GM19397 (cell line): Measurements from ENCODE around the gene ODAD4.
"Not testable (repeated sequence)": the region's sequence is repeated elsewhere in the genome, so short reads cannot be mapped to it uniquely, and the experiment has no call there.

ENCODE experiments used
- ATAC-seq: cut with Tn5 transposase; IDR thresholded peaks from one replicate; pipeline ENCODE4 v1.9.1; 2021; ENCODE audit warnings: mild to moderate bottlenecking, moderate library complexity; ENCODE audit not compliant: unreplicated experiment

The ODAD4 gene

DNA sequence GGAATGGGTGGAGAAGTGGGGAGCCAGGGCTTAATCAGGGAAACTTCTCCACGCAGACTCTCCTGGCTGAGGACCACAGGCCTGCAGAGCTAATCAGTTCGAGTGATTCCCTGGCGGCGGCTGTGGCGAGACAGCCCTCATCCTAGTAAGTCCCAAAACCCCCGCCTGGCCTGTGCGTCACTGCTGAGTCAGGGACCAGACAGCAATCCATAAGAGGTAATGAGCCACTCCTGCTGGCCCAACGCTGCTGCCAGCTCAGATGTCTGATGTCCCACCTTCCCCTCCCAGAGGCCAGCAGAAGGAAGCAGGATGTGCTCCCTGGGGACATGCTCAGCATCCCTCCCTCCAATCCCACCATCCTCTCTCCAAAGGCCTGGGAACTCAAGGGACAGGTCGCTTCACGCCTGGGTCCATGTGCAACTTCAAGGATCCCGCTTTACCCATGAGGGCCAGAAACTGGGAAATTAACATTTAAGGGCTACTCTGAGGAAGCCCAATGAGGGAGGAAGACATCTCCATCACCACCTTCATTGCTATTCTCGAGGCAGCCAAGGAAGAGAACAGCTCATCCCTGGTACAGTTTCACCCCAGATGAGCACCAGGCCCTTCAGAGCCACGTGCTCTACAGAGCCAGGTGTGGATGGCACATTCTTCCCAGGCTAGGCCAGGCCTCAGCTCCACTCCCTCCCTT, 19.6 kb upstream of the ODAD4 start:
- ATAC-seq = no peak

DNA sequence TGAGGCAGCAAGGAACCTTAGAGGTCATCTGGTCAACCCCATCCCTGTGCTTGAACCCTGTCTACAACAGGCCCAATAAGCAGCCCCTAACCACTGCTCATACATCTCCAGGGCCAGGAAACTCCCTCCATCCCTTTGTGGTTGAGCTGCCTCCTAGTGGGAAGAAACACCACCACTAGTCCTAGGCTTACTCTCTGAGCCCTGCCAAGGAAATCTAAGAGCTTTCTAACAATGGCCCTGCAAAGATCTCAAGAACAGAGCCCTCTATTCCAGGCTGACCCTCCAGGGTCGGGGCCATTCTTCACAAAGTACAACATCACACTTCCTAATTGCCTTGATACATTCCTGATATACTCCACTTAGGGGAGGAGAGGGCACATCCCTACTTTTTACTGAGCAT, 17.5 kb upstream of the ODAD4 start:
- no peak for ATAC-seq

DNA sequence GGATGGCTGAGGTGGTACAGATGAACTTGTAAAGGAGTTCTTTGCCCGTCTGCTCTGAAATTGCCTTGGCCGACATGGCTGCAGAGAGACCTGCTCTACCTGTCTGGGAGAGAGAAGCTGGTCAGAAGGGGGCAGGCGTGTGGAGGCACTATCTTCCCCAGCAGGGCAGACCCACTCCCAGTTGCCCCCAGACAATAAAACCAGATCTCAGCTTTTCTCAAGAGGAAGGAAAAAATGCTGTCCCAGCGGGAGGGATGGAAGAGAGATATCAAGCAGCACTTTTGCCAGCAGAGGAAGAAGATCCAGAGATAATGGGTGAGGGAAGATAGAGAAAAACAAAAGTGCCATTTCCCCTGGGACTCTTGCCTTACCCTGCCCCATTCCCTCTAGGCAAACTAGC, 16.6 kb upstream of the ODAD4 start:
- no peak for ATAC-seq

DNA sequence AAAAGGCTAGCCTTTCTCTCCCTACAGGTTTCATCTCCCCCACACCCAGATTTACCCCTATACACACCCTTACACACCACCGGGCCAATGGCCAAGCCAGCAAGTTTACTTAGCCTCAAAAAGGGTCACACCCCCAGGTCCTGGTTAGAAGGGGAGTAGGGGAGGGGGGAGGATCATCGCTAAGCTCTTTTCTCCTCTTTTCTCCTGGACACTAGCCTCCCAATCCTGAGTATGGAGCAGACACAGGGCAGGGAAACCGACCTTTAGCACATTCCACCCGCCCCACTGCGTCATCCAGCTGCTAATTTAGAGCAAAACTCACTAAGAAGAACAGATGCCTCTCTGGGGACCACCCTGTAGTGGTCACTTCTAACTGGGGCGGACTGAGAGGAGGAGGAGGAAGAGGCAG, 16.1 kb upstream of the ODAD4 start:
- no peak for ATAC-seq

DNA sequence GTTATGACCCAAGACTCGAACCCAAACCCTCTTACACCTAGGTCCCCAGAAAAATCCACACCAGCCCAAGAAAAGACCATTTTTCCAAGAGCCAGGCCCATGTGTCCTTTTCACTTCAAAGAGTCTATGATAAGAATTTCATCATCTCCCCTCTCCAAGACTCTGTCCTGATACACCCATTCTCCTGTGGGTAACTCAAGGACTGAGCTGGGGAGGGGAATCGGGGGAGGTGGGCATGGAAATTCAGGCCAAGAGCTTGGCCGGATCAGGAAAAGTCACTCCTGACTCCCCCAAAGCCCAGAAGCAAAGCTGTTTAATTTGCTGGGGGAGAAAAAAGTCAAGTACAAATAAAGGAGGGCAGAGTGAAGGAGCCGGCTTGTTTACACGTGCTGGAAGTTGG, 15.4 kb upstream of the ODAD4 start:
- ATAC-seq = no peak

DNA sequence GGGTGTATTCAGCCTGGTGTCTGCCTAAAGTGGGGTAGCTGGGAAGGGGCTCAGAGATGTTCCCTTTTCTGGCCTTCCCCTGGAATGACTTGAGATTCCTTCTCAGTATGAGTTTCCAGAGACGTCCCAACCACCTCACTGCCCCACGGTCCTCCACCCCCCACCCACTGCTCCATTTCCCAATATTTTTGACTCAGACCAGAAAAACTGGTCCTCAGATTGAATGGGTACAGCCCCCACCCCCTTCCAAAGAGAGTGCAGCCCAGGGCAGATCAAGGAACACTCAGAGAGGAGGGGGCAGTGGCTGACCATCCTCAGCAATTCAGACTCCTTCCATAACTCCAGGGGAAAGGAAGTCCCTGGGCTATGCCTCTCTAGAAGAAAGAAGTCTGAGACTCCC, 14.9 kb upstream of the ODAD4 start:
- no peak for ATAC-seq

DNA sequence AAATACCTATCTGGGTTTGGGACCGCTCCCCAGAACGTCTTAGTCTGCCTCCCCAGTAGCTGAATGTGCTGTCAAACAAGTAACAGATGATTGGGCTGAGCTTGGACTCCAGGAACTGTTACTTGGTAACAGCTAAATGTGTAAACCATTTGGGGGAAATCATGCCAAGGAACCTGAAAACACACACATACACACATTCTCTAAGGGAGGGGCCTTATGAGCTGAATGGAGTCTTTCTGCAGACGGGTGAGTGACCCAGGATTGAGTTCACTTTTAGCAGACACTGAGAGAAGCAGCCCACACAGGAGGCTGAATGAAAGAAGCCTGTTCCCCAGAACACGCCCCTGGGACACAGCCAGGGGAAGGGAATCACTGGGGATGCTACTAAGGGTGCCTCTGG, 13.2 kb upstream of the ODAD4 start:
- no peak for ATAC-seq

DNA sequence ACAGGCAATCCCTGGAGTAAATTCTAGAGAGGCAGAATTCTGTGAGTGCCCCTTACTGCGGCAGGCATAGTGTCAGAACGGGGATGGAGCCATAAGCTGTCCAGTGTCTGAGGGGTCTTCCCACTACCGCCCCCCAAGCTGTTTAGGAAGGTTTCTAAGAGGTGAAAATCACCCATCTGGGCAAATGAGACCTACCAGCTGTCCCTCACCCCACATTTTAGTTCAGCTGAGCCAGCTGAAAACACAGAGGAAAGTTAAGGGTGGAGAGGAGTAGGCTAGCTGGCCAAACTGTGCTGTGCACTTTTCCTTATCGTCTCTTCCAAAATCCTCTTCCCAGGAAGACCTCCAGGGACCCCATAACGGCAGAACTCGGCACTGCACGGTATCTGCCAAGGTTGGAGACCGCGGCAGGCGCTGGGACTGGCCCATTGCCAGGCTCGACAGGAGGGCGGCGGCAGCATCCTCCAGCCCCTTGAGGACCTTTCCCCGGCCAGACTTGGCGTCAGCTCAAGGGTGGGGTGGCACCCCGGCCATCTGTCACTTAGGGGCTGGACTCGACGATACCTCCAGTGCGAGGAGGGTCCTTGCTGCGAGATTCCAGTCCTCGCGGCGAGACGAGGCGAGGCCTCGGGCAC, 12.6 kb upstream of the ODAD4 start:
- peak; percentile 1 for ATAC-seq

DNA sequence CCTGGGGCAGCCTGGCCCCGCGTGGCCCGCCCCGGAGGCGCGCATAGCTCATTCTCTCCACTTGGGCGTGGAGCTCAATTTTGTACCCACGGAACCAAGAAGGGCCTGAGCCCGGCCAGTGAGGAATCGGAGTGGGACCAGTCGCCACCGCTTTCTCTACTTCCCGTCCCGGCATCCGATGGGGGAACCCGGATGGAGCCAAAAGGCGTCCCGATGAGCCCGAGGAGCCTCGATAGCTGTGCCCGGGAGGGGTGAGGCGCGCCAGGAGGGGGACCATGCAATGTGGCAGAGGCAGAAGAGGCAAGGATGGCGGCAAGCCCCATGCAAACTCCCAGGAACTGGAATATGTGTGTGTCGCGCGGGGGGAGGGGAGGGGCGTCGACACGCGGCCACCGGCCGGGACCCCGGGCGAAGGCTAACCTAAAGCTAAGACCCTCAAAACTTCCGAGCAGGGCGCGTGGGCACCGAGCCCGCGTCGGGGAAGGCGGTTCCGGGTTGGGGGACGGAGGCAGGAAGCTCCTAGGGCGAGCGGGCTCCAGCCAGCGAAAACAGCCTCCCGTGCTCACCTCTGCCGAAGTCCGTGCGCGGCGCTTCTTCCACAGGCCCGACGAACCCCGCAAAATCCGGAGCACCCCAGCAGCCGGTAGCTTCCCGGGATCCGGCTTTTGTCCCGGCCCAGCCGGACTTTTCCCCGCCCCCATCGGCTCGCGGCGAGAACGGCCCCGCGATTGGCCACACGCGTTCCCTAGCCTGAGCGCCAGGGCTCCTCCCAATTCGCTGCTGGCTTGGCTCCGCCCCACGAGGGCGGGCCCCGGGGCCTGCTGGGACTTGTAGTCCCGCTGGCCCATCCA, 11.9 kb upstream of the ODAD4 start, which contains the start of gene ACLY:
TSS of gene ACLY (minus strand) at position 638 of the 851 bp plus-strand sequence. CDS start 5,078 bp downstream, outside the sequence.
- ATAC-seq = peak; percentile 96

DNA sequence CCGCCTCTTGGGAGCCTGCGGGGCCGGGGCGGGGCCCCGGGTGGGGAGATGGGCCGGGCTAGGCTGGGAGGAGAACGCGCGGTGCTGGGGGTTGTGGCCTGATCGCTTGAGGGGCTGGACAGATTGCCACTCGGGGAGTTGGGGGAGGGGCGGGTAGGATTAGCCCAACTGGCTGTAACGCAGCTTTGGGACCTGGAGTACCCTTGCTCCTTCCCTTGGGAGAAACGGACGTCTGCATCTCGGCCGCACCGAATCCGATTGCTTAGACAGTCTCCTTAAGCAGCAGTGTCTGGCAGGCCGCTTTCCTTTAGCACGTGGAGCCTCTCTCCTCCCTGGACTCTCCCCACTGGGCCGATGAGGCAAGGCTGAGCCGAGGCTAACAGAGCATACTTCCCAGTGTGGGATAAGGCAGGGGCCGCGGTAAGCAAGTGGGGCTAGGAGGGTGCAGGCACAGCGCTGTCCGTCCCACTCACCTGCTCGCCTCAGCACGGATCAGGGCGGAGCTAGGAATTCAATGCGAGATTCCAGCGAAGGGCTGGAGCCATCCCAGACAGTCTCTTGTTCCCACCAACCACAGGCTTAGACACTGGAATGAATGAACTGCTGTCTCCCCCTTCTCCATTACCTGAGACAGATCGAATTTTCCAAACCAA, 11.1 kb upstream of the ODAD4 start:
- no peak for ATAC-seq

DNA sequence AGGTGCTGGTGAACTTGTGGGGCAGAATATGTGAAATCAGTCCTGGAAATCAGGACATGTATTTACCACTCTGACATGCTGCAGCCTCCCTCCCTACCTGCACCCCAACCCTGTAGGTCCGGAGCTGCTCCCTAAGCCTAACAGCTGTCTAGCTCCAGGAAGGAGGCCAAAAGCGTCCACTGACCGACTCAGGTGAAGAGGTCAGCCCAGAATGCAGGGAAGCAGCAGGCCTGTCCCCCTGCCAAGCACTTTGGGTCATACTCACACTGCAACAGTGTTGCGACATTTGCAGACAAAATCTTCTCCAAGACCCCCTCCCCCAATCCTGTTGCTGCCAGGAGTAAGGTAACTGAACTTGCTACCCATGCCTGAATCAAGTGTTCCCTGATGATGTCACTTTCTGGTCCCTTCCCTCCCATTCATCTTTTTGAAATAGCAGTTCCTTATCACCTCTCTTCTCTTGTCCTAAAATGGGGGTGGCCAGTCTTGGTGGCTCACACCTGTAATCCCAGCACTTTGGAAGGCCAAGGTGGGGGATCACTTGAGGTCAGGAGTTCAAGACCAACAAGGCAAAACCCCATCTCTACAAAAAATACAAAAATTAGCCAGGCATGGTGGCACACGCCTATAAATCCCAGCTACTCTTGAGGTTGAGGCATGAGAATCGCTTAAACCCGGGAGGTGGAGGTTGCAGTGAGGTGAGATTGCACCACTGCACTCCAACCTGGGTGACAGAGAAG, 10.4 kb upstream of the ODAD4 start:
- ATAC-seq = no peak

DNA sequence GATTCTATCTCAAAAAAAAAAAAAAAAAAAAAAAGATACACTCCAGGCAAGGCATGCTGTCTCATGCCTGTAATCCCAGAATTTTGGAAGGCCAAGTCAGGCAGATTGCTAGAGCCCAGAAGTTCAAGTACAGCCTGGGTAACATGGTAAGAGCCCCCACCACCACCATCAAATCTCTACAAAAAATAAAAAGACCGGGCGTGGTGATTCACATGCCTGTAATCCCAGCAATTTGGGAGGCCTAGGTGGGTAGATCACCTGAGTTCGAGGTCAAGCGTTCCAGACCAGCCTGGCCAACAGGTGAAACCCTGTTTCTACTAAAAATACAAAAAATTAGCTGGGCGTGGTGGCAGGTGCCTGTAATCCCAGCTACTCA, 9.8 kb upstream of the ODAD4 start:
- no peak for ATAC-seq

DNA sequence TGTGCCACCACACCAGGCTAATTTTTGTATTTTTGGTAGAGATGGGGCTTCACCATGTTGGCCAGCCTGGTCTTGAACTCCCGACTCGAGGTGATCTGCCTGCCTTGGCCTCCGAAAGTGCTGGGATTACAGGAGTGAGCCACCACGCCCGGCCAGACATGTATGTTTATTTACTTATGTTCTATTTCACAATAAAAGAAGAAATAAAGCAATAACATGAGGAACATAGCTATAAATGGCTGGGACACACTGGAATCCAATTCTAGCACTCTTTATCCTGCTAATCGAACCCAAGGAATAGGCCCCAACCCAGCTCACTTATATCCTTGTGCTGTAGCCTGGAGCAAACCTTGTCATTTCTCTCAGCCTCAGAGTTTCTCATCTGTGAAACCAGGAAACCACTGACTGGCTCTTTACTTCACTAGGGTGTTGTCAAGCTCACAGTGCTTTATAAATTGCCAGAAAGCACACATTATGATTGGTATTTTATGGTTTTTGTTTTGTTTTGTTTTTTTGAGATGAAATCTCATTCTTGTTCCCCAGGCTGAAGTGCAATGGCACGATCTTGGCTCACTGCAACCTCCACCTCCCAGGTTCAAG, 4.3 kb upstream of the ODAD4 start:
- ATAC-seq = no peak

DNA sequence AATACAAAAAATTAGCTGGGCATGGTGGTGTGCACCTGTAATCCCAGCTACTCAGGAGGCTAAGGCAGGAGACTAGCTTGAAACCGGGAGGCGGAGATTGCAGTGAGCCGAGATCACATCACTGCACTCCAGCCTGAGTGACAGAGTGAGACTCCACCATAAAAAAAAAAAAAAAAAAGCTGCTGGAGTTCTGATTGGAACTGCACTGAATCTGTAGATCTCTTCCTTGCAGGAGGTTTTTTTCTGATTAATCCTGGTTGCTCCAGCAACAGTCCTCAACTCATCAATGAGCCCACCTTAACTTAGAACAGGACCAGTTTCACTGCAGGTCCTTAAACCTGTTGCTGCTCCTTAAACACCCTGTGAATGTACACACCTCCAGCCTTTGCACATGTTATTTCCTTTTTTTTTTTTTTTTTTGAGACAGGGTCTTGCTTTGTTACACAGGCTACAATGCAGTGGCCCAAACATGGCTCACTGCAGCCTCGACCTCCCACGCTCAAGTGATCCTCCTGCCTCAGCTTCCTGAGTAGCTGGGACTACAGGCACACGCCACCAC, 1.6 kb upstream of the ODAD4 start:
- no peak for ATAC-seq

DNA sequence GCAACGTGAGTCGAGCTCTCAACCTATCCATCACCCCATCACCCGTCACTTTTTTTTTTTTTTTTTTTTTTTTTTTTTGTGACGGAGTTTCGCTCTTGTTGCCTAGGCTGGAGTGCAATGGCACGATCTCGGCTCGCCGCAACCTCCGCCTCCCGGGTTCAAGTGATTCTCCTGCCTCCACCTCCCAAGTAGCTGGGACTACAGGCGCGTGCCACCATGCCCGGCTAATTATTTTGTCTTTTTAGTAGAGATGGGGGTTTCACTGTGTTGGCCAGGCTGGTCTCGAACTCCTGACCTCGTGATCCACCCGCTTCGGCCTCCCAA, 378 bp downstream of the ODAD4 start:
- ATAC-seq = not testable (repeated sequence)

DNA sequence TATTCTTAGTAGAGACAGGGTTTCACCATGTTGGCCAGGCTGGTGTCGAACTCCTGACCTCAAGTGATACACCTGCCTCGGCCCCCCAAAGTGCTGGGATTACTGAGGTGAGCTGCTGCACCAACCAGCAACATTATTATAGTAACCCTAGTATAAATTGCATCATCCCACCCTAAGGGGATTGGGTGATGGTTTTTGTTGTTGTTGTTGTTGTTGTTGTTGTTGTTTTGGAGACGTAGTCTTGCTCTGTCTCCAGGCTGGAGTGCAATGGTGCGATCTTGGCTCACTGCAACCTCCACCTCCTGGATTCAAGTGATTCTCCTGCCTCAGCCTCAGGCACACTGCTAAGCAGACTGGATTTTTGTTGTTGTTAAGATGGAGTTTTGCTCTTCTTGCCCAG, 1.3 kb downstream of the ODAD4 start:
- not testable (repeated sequence) for ATAC-seq

DNA sequence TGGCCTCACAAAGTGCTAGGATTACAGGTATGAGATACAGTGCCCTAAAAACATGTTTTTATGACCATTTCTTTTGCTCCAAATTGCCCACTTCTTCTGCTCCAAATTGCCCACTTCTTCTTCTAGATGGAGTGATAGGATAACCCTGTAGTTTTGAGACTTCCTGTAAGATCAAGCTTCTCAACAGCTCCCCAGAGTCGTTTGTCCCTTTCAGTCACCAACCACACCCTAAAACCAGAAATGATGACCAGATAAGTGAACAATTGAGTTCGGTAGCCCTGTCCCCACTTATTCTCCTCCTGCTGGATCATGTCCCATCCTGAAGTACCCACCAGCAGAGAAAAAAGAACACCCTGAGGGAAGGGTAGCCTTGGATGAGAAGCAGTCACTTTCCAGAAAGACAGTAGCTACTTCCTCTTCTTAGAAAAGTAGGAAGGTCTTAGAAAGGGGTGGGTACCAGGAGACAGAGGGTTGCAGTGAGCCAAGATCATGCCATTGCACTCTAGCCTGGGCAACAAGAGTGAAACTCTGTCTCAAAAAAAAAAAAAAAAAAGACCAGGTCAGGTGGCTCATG, 2.5 kb downstream of the ODAD4 start:
- no peak for ATAC-seq

DNA sequence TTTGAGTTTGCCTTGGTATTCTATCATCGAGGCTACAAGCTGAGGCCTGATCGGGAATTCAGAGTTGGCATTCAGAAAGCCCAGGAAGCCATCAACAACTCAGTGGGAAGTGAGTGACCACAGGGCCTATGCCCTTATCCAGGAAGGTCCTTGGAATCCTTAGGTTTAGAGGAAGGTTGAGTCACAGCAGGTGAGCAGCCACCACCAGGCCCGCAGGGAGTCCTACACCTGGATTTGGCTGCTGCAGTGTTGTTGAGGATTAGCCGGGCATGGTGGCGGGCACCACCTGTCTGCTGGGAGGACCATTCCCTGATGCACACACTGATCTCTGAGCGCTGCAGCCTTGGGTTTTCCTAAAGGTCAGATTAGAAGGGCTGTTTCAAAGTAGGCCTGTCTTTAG, 5.2 kb downstream of the ODAD4 start:
- no peak for ATAC-seq

DNA sequence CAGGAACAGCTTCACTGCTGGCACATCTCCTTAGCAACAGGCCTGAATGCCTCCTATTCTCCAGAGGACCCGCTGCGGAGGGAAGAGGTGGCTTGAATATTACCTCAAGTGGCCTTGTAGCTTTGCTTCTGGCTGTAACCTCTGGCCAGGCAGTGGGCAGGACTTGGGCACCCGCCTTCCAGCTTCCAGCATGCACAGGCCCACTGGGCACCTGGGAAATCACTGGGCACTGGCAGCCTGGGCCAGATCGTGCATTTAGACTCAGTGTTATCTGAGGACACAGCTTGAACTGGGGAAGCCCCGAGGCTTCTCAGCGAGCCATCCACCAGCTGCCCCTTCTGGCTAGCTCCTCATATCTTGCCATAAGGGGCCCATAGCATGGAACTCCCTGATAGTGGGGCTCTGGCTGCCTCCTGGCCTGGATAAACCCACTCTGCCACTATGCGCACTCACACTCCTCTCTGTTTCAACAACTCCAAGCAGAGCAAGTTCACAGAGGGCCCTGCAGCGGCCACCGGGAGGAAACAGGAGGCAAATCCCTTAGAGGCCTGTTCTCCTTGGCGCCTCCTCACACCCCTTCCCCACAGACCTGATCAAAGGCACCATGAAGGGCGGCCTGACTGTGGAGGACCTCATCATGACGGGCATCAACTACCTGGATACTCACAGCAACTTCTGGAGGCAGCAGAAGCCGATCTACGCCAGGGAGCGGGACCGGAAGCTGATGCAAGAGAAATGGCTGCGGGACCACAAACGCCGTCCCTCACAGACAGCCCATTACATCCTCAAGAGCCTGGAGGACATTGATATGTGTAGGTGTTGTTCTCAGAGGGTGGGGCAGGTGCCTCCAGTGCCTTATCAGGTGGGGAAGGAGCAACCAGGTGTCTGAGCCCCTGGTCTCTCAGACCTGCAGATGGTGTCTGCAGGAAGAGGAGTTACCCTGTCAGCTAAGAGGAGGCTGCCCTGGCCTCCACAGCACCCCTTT, 7.8 kb downstream of the ODAD4 start:
- ATAC-seq = no peak
